Astrocyte (in vitro differentiated cells and primary cell): Measurements from ENCODE around the gene LACTB. TPM values are rescaled to one million over a fixed set of nuclear protein-coding genes. Genes with fewer than 3 reads are reported as not detected.
A peak's percentile ranks its signal among the peaks of the same experiment; 100 is the strongest.

Source experiments
- DNase-seq: peaks from one replicate; pipeline ENCODE4 v3.0.0-alpha.2; 2010; ENCODE audit warnings: low read depth
- FAIRE-seq: peaks from 2 replicates; lab custom pipeline; 2011; peaks lifted over from hg19 to GRCh38; lab: Jason Lieb, UNC
- H2AFZ ChIP-seq: 2 replicates; pipeline ENCODE4 v1.6.0; 2012; ENCODE audit warnings: low read depth, low read length, inconsistent platforms
- H3K27ac ChIP-seq: 2 replicates; pipeline ENCODE4 v1.5.1; 2011; ENCODE audit warnings: low read depth, low read length, inconsistent platforms
- H3K27me3 ChIP-seq: 2 replicates; pipeline ENCODE4 v1.6.0; 2011; ENCODE audit warnings: low read length, inconsistent platforms; ENCODE audit not compliant: insufficient read depth
- H3K36me3 ChIP-seq: 2 replicates; pipeline ENCODE4 v1.5.1; 2011; ENCODE audit warnings: low read length, inconsistent platforms; ENCODE audit not compliant: insufficient read depth
- H3K4me1 ChIP-seq: 2 replicates; pipeline ENCODE4 v1.5.1; 2011; ENCODE audit warnings: low read length, inconsistent platforms; ENCODE audit not compliant: insufficient read depth
- H3K4me2 ChIP-seq: 2 replicates; pipeline ENCODE4 v1.6.0; 2012; ENCODE audit warnings: low read length, inconsistent platforms
- H3K4me3 ChIP-seq: 2 replicates; pipeline ENCODE4 v1.5.1; 2011; ENCODE audit warnings: low read depth, mild to moderate bottlenecking, low read length, inconsistent platforms; ENCODE audit not compliant: insufficient read depth
- H3K79me2 ChIP-seq: 2 replicates; pipeline ENCODE4 v1.6.0; 2012; ENCODE audit warnings: mild to moderate bottlenecking, low read length, inconsistent platforms; ENCODE audit not compliant: insufficient read depth
- H3K9ac ChIP-seq: 2 replicates; pipeline ENCODE4 v1.6.0; 2012; ENCODE audit warnings: mild to moderate bottlenecking, low read length, inconsistent platforms
- H3K9me3 ChIP-seq: 2 replicates; pipeline ENCODE4 v1.5.1; 2012; ENCODE audit warnings: low read depth, mild to moderate bottlenecking, low read length, inconsistent platforms; ENCODE audit not compliant: insufficient read depth
- H4K20me1 ChIP-seq: 2 replicates; pipeline ENCODE4 v1.6.0; 2012; ENCODE audit warnings: low read length, inconsistent platforms; ENCODE audit not compliant: insufficient read depth
- H3K27ac Mint-ChIP-seq: one replicate; pipeline ENCODE4 v1.8.0; 2021; ENCODE audit warnings: mild to moderate bottlenecking, mixed read lengths; ENCODE audit not compliant: unreplicated experiment
- H3K27me3 Mint-ChIP-seq: one replicate; pipeline ENCODE4 v1.8.0; 2021; ENCODE audit warnings: low read depth, mixed read lengths; ENCODE audit not compliant: unreplicated experiment
- H3K36me3 Mint-ChIP-seq: one replicate; pipeline ENCODE4 v1.8.0; 2021; ENCODE audit warnings: low read depth, mixed read lengths; ENCODE audit not compliant: unreplicated experiment
- H3K4me1 Mint-ChIP-seq: one replicate; pipeline ENCODE4 v1.8.0; 2021; ENCODE audit warnings: low read depth, mixed read lengths; ENCODE audit not compliant: unreplicated experiment
- H3K4me3 Mint-ChIP-seq: one replicate; pipeline ENCODE4 v1.8.0; 2021; ENCODE audit warnings: mild to moderate bottlenecking, moderate library complexity, mixed read lengths; ENCODE audit not compliant: unreplicated experiment
- H3K9me3 Mint-ChIP-seq: one replicate; pipeline ENCODE4 v1.8.0; 2021; ENCODE audit warnings: mild to moderate bottlenecking, mixed read lengths; ENCODE audit not compliant: unreplicated experiment
- CTCF ChIP-seq: IDR thresholded peaks from 2 replicates; pipeline ENCODE4 v1.5.1; 2011; ENCODE audit warnings: low read depth, mild to moderate bottlenecking, inconsistent platforms, low read length, moderate library complexity; ENCODE audit not compliant: insufficient read depth
- EZH2 ChIP-seq: IDR thresholded peaks from 2 replicates; pipeline ENCODE4 v1.6.1; 2012; ENCODE audit warnings: mild to moderate bottlenecking, low read length, inconsistent platforms; ENCODE audit not compliant: insufficient read depth
- total RNA-seq: library from RNA; stranded (reverse); gene quantifications from 2 replicates; pipeline ENCODE4 v1.2.1, GENCODE V29; 2021

LACTB gene
- total RNA-seq, 1 donor from 2014 or later, result 29.8 TPM

DNA sequence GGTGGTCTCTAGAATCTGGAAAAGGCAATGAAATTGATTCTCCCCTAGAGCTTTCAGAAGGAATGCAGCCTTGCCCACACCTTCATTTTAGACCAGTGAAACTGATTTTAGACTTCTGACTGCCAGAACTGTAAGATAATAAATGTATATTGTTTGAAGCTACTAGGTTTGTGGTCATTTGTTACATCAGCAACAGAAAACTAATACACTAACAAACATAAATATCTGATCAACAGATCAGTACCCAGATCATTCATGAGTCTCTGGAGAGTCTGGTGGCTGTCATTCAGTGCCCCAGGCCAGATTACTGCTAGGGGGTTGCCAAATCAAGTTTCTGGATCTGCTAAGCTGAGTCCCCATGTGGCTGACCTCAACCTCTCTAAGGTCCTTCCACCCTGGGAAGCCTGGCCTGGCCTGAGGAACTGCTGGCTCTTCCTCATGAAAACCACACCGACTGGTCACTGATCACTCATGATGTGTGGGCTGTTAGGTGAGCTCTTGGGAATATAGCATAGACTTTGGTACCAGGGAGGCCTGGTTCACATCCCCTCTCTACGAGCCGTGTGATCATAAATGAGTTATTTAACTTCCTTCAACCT is 11.1 kb upstream of the LACTB start:
- Histone ChIP-seq H3K27ac (no peak overlapping the region), H3K27me3 (no peaks in the 10 kb centered on the region), H2AFZ (no peak overlapping the region), H4K20me1 (no peaks in the 10 kb centered on the region), H3K4me1 (peaks cover 27% of the 10 kb centered on the region), H3K79me2 (no peaks in the 10 kb centered on the region), H3K9ac (no peak overlapping the region), H3K36me3 (no peaks in the 10 kb centered on the region), H3K4me3 (no peak overlapping the region), H3K9me3 (no peaks in the 10 kb centered on the region), H3K4me2 (no peak overlapping the region)
- no peak overlapping the region for H3K4me3 Mint-ChIP-seq
- no peaks in the 10 kb centered on the region for H3K36me3 Mint-ChIP-seq
- FAIRE-seq, result no peak
- H3K27ac Mint-ChIP-seq, result peak overlapping the region; percentile 72
- H3K4me1 Mint-ChIP-seq, result peaks cover 41% of the 10 kb centered on the region
- TF ChIP-seq CTCF, result no peak
- TF ChIP-seq EZH2, result no peak
- no peak for DNase-seq
- no peaks in the 10 kb centered on the region for H3K27me3 Mint-ChIP-seq
- peaks cover 5% of the 10 kb centered on the region for H3K9me3 Mint-ChIP-seq

DNA sequence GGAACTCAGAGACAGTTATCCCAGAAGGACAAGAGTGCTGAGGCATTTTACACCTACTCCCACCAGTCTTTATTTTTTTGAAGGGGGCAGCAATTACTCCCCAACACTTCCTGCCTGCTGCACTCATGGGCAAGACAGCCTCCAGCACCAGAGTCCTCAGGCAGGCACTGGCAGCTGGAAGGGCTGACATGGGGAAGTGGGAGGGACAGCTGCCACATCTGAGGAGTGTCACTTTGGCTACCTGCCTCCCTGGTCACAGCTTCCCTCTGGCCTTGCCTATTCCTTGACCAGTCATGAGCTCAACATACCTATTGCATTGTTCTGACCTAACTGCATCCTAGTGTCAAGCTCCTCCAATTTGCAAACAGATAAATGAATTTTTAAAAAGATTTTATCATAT is 10.2 kb upstream of the LACTB start:
- Histone ChIP-seq H3K9me3 (no peaks in the 10 kb centered on the region), H3K4me1 (peaks cover 27% of the 10 kb centered on the region), H3K4me2 (no peak overlapping the region), H3K36me3 (no peaks in the 10 kb centered on the region), H3K4me3 (no peak overlapping the region), H3K79me2 (no peaks in the 10 kb centered on the region), H3K27ac (no peak overlapping the region), H2AFZ (no peak overlapping the region), H4K20me1 (no peaks in the 10 kb centered on the region), H3K9ac (no peak overlapping the region), H3K27me3 (no peaks in the 10 kb centered on the region)
- no peak for FAIRE-seq
- Mint-ChIP-seq H3K27me3 (no peaks in the 10 kb centered on the region), H3K27ac (no peak overlapping the region), H3K9me3 (peaks cover 3% of the 10 kb centered on the region), H3K4me1 (peaks cover 44% of the 10 kb centered on the region), H3K36me3 (no peaks in the 10 kb centered on the region), H3K4me3 (no peak overlapping the region)
- DNase-seq, result no peak
- TF ChIP-seq EZH2, result no peak
- TF ChIP-seq CTCF, result no peak

- H3K36me3 Mint-ChIP-seq, result no peaks in the 10 kb centered on the region
- TF ChIP-seq EZH2 (no peak), CTCF (no peak)
- H3K79me2 ChIP-seq, result no peaks in the 10 kb centered on the region
- no peak for FAIRE-seq
- H3K27me3 ChIP-seq, result no peaks in the 10 kb centered on the region
- no peak overlapping the region for H2AFZ ChIP-seq
- H3K4me1 Mint-ChIP-seq, result peaks cover 42% of the 10 kb centered on the region
- peaks cover 6% of the 10 kb centered on the region for H3K9me3 Mint-ChIP-seq
- no peaks in the 10 kb centered on the region for H4K20me1 ChIP-seq
- H3K36me3 ChIP-seq, result no peaks in the 10 kb centered on the region
- H3K4me1 ChIP-seq, result peaks cover 18% of the 10 kb centered on the region
- no peak overlapping the region for H3K27ac ChIP-seq
- H3K27ac Mint-ChIP-seq, result peak overlapping the region; percentile 70
- DNase-seq, result no peak
- no peak overlapping the region for H3K4me3 ChIP-seq
- no peaks in the 10 kb centered on the region for H3K27me3 Mint-ChIP-seq
- H3K4me3 Mint-ChIP-seq, result no peak overlapping the region
- H3K9ac ChIP-seq, result no peak overlapping the region
- no peak overlapping the region for H3K4me2 ChIP-seq
- H3K9me3 ChIP-seq, result no peaks in the 10 kb centered on the region
These were observed 8.8 kb upstream of the LACTB start for GRCh38 chr15:63112871-63113270.
